Nephron (organoid): ENCODE measurements around the gene CTSW.

Source experiments
- H3K27ac Mint-ChIP-seq, 3 experiments: 2 replicates each; pipeline ENCODE4 v1.8.0; 2020; ENCODE audit warnings: mixed read lengths in 3 of 3, mild to moderate bottlenecking in 2 of 3, moderate library complexity in 1 of 3
- H3K27me3 Mint-ChIP-seq: 2 replicates; pipeline ENCODE4 v1.8.0; 2021; ENCODE audit warnings: low read depth, mild to moderate bottlenecking, moderate library complexity, mixed read lengths
- H3K36me3 Mint-ChIP-seq: 2 replicates; pipeline ENCODE4 v1.8.0; 2020; ENCODE audit warnings: low read depth, mixed read lengths
- H3K4me1 Mint-ChIP-seq: 2 replicates; pipeline ENCODE4 v1.8.0; 2020; ENCODE audit warnings: mixed read lengths
- H3K4me3 Mint-ChIP-seq, 3 experiments: 2 replicates each; pipeline ENCODE4 v1.8.0; 2020; ENCODE audit warnings: mild to moderate bottlenecking in 3 of 3, mixed read lengths in 3 of 3, moderate library complexity in 2 of 3
- H3K9me3 Mint-ChIP-seq: 2 replicates; pipeline ENCODE4 v1.8.0; 2020; ENCODE audit warnings: mixed read lengths
- CTCF ChIP-seq, 3 experiments: fragments of 200-600 bp; sonication (generic); IDR thresholded peaks; one replicate each; pipeline ENCODE4 v1.5.0; 2021; ENCODE audit warnings: antibody characterized with exemption in 3 of 3; ENCODE audit not compliant: unreplicated experiment in 3 of 3

The CTSW gene

GRCh38 chr11:65854852-65855837 lies 24.5 kb upstream of the CTSW start:
- Mint-ChIP-seq H3K36me3 (peaks cover 48% of the 10 kb centered on the region), H3K9me3 (no peaks in the 10 kb centered on the region), H3K4me1 (peaks cover 21% of the 10 kb centered on the region), H3K4me3 (peak overlapping the region; percentile 91 to 97 (median 97)), H3K27ac (peak overlapping the region in 1 of 3 experiments; percentile 85), H3K27me3 (no peaks in the 10 kb centered on the region)
- TF ChIP-seq CTCF (IDR thresholded peaks at IDR 0.05; ENCODE audit: unreplicated experiment in 3 of 3): no peak

- H3K4me3 Mint-ChIP-seq: peak overlapping the region; percentile 91 to 97 (median 97)
- no peaks in the 10 kb centered on the region for H3K9me3 Mint-ChIP-seq
- H3K36me3 Mint-ChIP-seq: peaks cover 48% of the 10 kb centered on the region
- no peaks in the 10 kb centered on the region for H3K27me3 Mint-ChIP-seq
- H3K4me1 Mint-ChIP-seq: peaks cover 22% of the 10 kb centered on the region
- TF ChIP-seq CTCF (IDR thresholded peaks at IDR 0.05; ENCODE audit: unreplicated experiment in 3 of 3): no peak
- H3K27ac Mint-ChIP-seq: peak overlapping the region; percentile 54 to 85 (median 59)
Measured at GRCh38 chr11:65855927-65856363, 23.7 kb upstream of the CTSW start.

- H3K4me3 Mint-ChIP-seq: peak overlapping the region; percentile 91 to 97 (median 97)
- H3K4me1 Mint-ChIP-seq: peaks cover 22% of the 10 kb centered on the region
- H3K36me3 Mint-ChIP-seq: peaks cover 43% of the 10 kb centered on the region
- no peaks in the 10 kb centered on the region for H3K27me3 Mint-ChIP-seq
- no peak for TF ChIP-seq CTCF (IDR thresholded peaks at IDR 0.05; ENCODE audit: unreplicated experiment in 3 of 3)
- peak overlapping the region; percentile 54 to 85 (median 59) for H3K27ac Mint-ChIP-seq
- H3K9me3 Mint-ChIP-seq: no peaks in the 10 kb centered on the region
Measured at GRCh38 chr11:65856689-65857499, 22.7 kb upstream of the CTSW start.

GRCh38 chr11:65857500-65857852 lies 22.2 kb upstream of the CTSW start:
- TF ChIP-seq CTCF (IDR thresholded peaks at IDR 0.05; ENCODE audit: unreplicated experiment in 3 of 3): no peak

GRCh38 chr11:65857853-65858680 lies 21.6 kb upstream of the CTSW start, which contains the start of gene CFL1:
Gene CFL1, minus strand, starts transcription at chr11:65858180. Its CDS starts 81 bp downstream, at chr11:65858099.
- Mint-ChIP-seq H3K36me3 (peaks cover 43% of the 10 kb centered on the region), H3K4me3 (peak within 1 kb of the TSS; percentile 92 to 97 (median 97)), H3K9me3 (no peaks in the 10 kb centered on the region), H3K27ac (peak within 1 kb of the TSS; percentile 97 to 99 (median 99)), H3K27me3 (no peaks in the 10 kb centered on the region), H3K4me1 (peaks cover 27% of the 10 kb centered on the region)
- TF ChIP-seq CTCF (IDR thresholded peaks at IDR 0.05; ENCODE audit: unreplicated experiment in 3 of 3): no peak

More at GRCh38 chr11:65857500-65857852, 22.2 kb upstream of the CTSW start:
- peak overlapping the region; percentile 91 to 97 (median 97) for H3K4me3 Mint-ChIP-seq
- H3K36me3 Mint-ChIP-seq: peaks cover 40% of the 10 kb centered on the region
- peak overlapping the region in 1 of 3 experiments; percentile 85 for H3K27ac Mint-ChIP-seq
- H3K4me1 Mint-ChIP-seq: peaks cover 23% of the 10 kb centered on the region
- no peaks in the 10 kb centered on the region for H3K9me3 Mint-ChIP-seq
- no peaks in the 10 kb centered on the region for H3K27me3 Mint-ChIP-seq
